HepG2 (cell line): ENCODE measurements around the gene KREMEN1. TPM values are rescaled to one million over a fixed set of nuclear protein-coding genes. Genes with fewer than 3 reads are reported as not detected.

Source experiments
- BCL6 ChIP-seq: IDR thresholded peaks from 2 replicates; pipeline ENCODE4 v1.6.1; 2016; ENCODE audit warnings: missing genetic modification reagents, missing compliant biosample characterization
- FOXA1 ChIP-seq, 2 experiments: fragments of 450-650 bp in 1 of 2; sonication (generic) in 1 of 2; formaldehyde crosslinking in 1 of 2; IDR thresholded peaks; 2 replicates each; pipeline versions ENCODE4 v1.4.0 to v1.6.1; 2016 to 2020; ENCODE audit warnings: missing genetic modification reagents in 1 of 2
- NCOA5 ChIP-seq: sonication (generic); formaldehyde crosslinking; IDR thresholded peaks from 2 replicates; pipeline ENCODE4 v1.4.0; 2020; ENCODE audit warnings: missing genetic modification reagents
- NFE2L1 ChIP-seq: sonication (generic); formaldehyde crosslinking; IDR thresholded peaks from 2 replicates; pipeline ENCODE4 v1.4.0; 2020; ENCODE audit warnings: missing genetic modification reagents, mild to moderate bottlenecking, borderline replicate concordance
- POLR2G ChIP-seq: fragments of 200-400 bp; formaldehyde crosslinking; IDR thresholded peaks from 2 replicates; pipeline ENCODE4 v1.6.1; 2018; ENCODE audit warnings: mild to moderate bottlenecking, low read depth, low read length, moderate library complexity
- RARA ChIP-seq: IDR thresholded peaks from 2 replicates; pipeline ENCODE4 v1.6.1; 2016; ENCODE audit warnings: missing genetic modification reagents, missing compliant biosample characterization
- REL ChIP-seq: sonication (generic); formaldehyde crosslinking; conservative IDR thresholded peaks from 2 replicates; pipeline ENCODE4 v1.8.0; 2022; ENCODE audit warnings: mild to moderate bottlenecking, missing genetic modification reagents, moderate library complexity
- SNAI1 ChIP-seq: sonication (generic); formaldehyde crosslinking; IDR thresholded peaks from 2 replicates; pipeline ENCODE4 v1.5.0; 2020; ENCODE audit warnings: mild to moderate bottlenecking, missing genetic modification reagents, borderline replicate concordance
- SOX5 ChIP-seq: IDR thresholded peaks from 2 replicates; pipeline ENCODE4 v1.6.1; 2016; ENCODE audit warnings: borderline replicate concordance
- SOX6 ChIP-seq, 2 experiments: fragments of 450-650 bp in 1 of 2; sonication (generic) in 1 of 2; formaldehyde crosslinking in 1 of 2; IDR thresholded peaks; 2 replicates each; pipeline versions ENCODE4 v1.4.0 to v1.6.1; 2017 to 2020; ENCODE audit warnings: antibody characterized with exemption in 1 of 2, mild to moderate bottlenecking in 1 of 2, missing genetic modification reagents in 1 of 2
- TEAD2 ChIP-seq: sonication (generic); formaldehyde crosslinking; IDR thresholded peaks from 2 replicates; pipeline ENCODE4 v1.9.0; 2021; ENCODE audit warnings: missing genetic modification reagents
- TERF1 ChIP-seq: sonication (generic); formaldehyde crosslinking; IDR thresholded peaks from 2 replicates; pipeline ENCODE4 v1.8.0; 2022; ENCODE audit warnings: mild to moderate bottlenecking, missing genetic modification reagents, moderate library complexity
- USF2 ChIP-seq, 2 experiments: sonication (generic) in 1 of 2; formaldehyde crosslinking in 1 of 2; IDR thresholded peaks; 2 replicates each; pipeline versions ENCODE4 v1.5.1 to v1.6.1; 2011 to 2020; ENCODE audit warnings: borderline replicate concordance in 1 of 2, low read depth in 1 of 2, low read length in 1 of 2, mild to moderate bottlenecking in 1 of 2, missing genetic modification reagents in 1 of 2, moderate library complexity in 1 of 2
- ZBTB43 ChIP-seq: sonication (generic); formaldehyde crosslinking; conservative IDR thresholded peaks from 2 replicates; pipeline ENCODE4 v1.4.0; 2020; ENCODE audit warnings: missing genetic modification reagents
- ZFP82 ChIP-seq: sonication (generic); formaldehyde crosslinking; IDR thresholded peaks from 2 replicates; pipeline ENCODE4 v1.5.1; 2020; ENCODE audit warnings: mild to moderate bottlenecking, missing genetic modification reagents, borderline replicate concordance
- ZMYM4 ChIP-seq: sonication (generic); formaldehyde crosslinking; IDR thresholded peaks from 2 replicates; pipeline ENCODE4 v1.8.1; 2023; ENCODE audit warnings: mild to moderate bottlenecking, missing genetic modification reagents
- ZNF282 ChIP-seq: fragments of 450-650 bp; IDR thresholded peaks from 2 replicates; pipeline ENCODE4 v1.6.1; 2018; ENCODE audit not compliant: partially characterized antibody
- ZNF543 ChIP-seq: sonication (generic); formaldehyde crosslinking; IDR thresholded peaks from 2 replicates; pipeline ENCODE4 v1.4.0; 2020; ENCODE audit warnings: mild to moderate bottlenecking, missing genetic modification reagents
- ZNF619 ChIP-seq: sonication (generic); formaldehyde crosslinking; IDR thresholded peaks from 2 replicates; pipeline ENCODE4 v1.4.0; 2020; ENCODE audit warnings: mild to moderate bottlenecking, missing genetic modification reagents
- ZNF644 ChIP-seq: IDR thresholded peaks from 2 replicates; pipeline ENCODE4 v1.6.1; 2016; ENCODE audit warnings: low read depth
- ZNF75D ChIP-seq: sonication (generic); formaldehyde crosslinking; IDR thresholded peaks from 2 replicates; pipeline ENCODE4 v1.8.1; 2023; ENCODE audit warnings: missing genetic modification reagents, mild to moderate bottlenecking, borderline replicate concordance
- ZXDC ChIP-seq: sonication (generic); formaldehyde crosslinking; IDR thresholded peaks from 2 replicates; pipeline ENCODE4 v1.5.0; 2020; ENCODE audit warnings: mild to moderate bottlenecking, missing genetic modification reagents
- polyA plus RNA-seq, 8 experiments: library from polyadenylated mRNA; depleted of rRNA in 3 of 8; stranded (reverse) in 7 of 8; unstranded in 1 of 8; fragments of >200 nt; fragmentation: Illumina TruSeq in 4 of 8; extraction: Trizol in 4 of 8; gene quantifications; 2 replicates each; pipeline versions ENCODE4 v1.2.1 to v1.2.3, GENCODE V29; 2011 to 2016; ENCODE audit warnings: low read depth in 4 of 8, missing spikeins in 1 of 8, mixed read lengths in 1 of 8; ENCODE audit not compliant: insufficient read depth in 1 of 8
- total RNA-seq, 5 experiments: library from RNA; depleted of rRNA; stranded (reverse); fragments of >200 nt; fragmentation: Illumina TruSeq; extraction: Trizol; gene quantifications; 2 replicates each; pipeline ENCODE4 v1.2.3, GENCODE V29; 2016; ENCODE audit warnings: low read depth in 1 of 5

KREMEN1 gene
- total and polyA plus RNA-seq, 2 of the 13 experiments (the other 11 are each of a cell fraction or from before 2014, with no cell fraction given) = 9.8 to 13.8 TPM

GRCh38 chr22:29095459-29095858 is 22.6 kb downstream of the KREMEN1 start (continued):
- TF ChIP-seq SNAI1 (CRISPR knock-in tag) (no peak), USF2 (IDR thresholded peaks at IDR 0.05; ENCODE audit: low read depth, low read length) (no peak), USF2 (CRISPR knock-in tag; IDR thresholded peaks at IDR 0.05; ENCODE audit: borderline replicate concordance) (no peak), ZNF282 (no peak), ZBTB43 (CRISPR knock-in tag) (no peak), TERF1 (no peak), RARA (0 out of 2 replicates have a peak, but pooled peaks have one; percentile 9), REL (no peak), ZNF644 (CRISPR knock-in tag) (peak; percentile 64; the same call in 1 of the 2 replicates), TEAD2 (CRISPR knock-in tag) (no peak), SOX6 (IDR thresholded peaks at IDR 0.05) (no peak), SOX6 (CRISPR knock-in tag; IDR thresholded peaks at IDR 0.05) (peak; percentile 74), NCOA5 (CRISPR knock-in tag) (no peak), POLR2G (no peak), ZMYM4 (CRISPR knock-in tag) (no peak), NFE2L1 (CRISPR knock-in tag) (no peak), ZFP82 (no peak), SOX5 (CRISPR knock-in tag) (peak; percentile 71), ZNF543 (CRISPR knock-in tag) (no peak), ZNF619 (CRISPR knock-in tag) (no peak), BCL6 (CRISPR knock-in tag) (0 out of 2 replicates have a peak, but pooled peaks have one; percentile 61), ZNF75D (no peak), FOXA1 (IDR thresholded peaks at IDR 0.05) (peak; percentile 82), FOXA1 (CRISPR knock-in tag; IDR thresholded peaks at IDR 0.05) (peak; percentile 96), ZXDC (CRISPR knock-in tag) (no peak)
